Lower leg skin (tissue), 3 donors: ENCODE results near the gene SCRT2.

ENCODE experiments used
- CTCF ChIP-seq, 3 donors: fragments of 450-650 bp; IDR thresholded peaks; one replicate each; pipeline ENCODE4 v1.5.1; 2016; ENCODE audit warnings: antibody characterized with exemption in 3 of 3, mild to moderate bottlenecking in 3 of 3, moderate library complexity in 2 of 3
- POLR2A ChIP-seq, 2 donors: fragments of 450-650 bp; IDR thresholded peaks; one replicate each; pipeline ENCODE4 v1.6.1; 2016 to 2017; ENCODE audit warnings: antibody characterized with exemption in 2 of 2, mild to moderate bottlenecking in 1 of 2, moderate library complexity in 1 of 2

- no peak for TF ChIP-seq CTCF (IDR thresholded peaks at IDR 0.05)
- no peak for TF ChIP-seq POLR2A (IDR thresholded peaks at IDR 0.05)
These were observed 10.3 kb downstream of the SCRT2 start for GRCh38 chr20:665276-665675.
